Mammary epithelial cell (primary cell): ENCODE results near the gene RC3H2.

Experiments used
- EZH2 ChIP-seq: IDR thresholded peaks from 2 replicates; pipeline ENCODE4 v1.6.1; 2012; ENCODE audit warnings: low read length, inconsistent platforms, borderline replicate concordance
- TF ChIP-seq, protein P1 (sequence below), 2 donors: IDR thresholded peaks in 1 of 2; conservative IDR thresholded peaks in 1 of 2; 2 replicates each; pipeline ENCODE4 v1.5.1; 2011 to 2012; ENCODE audit warnings: inconsistent platforms in 2 of 2, low read length in 2 of 2, mild to moderate bottlenecking in 2 of 2, control low read depth in 1 of 2, low read depth in 1 of 2; ENCODE audit not compliant: insufficient read depth in 1 of 2; ENCODE audit errors: extremely low read depth in 1 of 2

GRCh38 chr9:122897969-122898368, 7.2 kb downstream of the RC3H2 start:
- TF ChIP-seq, protein P1, sequence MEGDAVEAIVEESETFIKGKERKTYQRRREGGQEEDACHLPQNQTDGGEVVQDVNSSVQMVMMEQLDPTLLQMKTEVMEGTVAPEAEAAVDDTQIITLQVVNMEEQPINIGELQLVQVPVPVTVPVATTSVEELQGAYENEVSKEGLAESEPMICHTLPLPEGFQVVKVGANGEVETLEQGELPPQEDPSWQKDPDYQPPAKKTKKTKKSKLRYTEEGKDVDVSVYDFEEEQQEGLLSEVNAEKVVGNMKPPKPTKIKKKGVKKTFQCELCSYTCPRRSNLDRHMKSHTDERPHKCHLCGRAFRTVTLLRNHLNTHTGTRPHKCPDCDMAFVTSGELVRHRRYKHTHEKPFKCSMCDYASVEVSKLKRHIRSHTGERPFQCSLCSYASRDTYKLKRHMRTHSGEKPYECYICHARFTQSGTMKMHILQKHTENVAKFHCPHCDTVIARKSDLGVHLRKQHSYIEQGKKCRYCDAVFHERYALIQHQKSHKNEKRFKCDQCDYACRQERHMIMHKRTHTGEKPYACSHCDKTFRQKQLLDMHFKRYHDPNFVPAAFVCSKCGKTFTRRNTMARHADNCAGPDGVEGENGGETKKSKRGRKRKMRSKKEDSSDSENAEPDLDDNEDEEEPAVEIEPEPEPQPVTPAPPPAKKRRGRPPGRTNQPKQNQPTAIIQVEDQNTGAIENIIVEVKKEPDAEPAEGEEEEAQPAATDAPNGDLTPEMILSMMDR (conservative IDR thresholded peaks at IDR 0.05 in 1 of 2, IDR thresholded peaks at IDR 0.05 in 1 of 2; ENCODE audit: extremely low read depth in 1 of 2, insufficient read depth in 1 of 2, low read depth in 1 of 2, low read length in 2 of 2): no peak
- no peak for TF ChIP-seq EZH2
